ENCODE results near the gene CEP152.

The CEP152 gene

GRCh38 chr15:48778331-48778730, 32.5 kb downstream of the CEP152 start:
- H3K9me3 ChIP-seq (replicated peaks; ENCODE audit: insufficient read depth, low read length), result no peaks in the 10 kb centered on the region
- H3K4me3 ChIP-seq (ENCODE audit: low read length), result no peak overlapping the region
- no peak overlapping the region for H3K4me2 ChIP-seq (ENCODE audit: low read depth, low read length)
- no peak overlapping the region for H3K9ac ChIP-seq (ENCODE audit: low read length)
- no peaks in the 10 kb centered on the region for H3K4me1 ChIP-seq (ENCODE audit: low read length)
- no peaks in the 10 kb centered on the region for H3K27me3 ChIP-seq (replicated peaks; ENCODE audit: insufficient read depth, low read length)
- TF ChIP-seq EZH2phosphoT487 (IDR thresholded peaks at IDR 0.05; ENCODE audit: low read length) (no peak), EZH2 (optimal IDR thresholded peaks at IDR 0.05; ENCODE audit: low read depth, low read length) (no peak), CTCF (IDR thresholded peaks at IDR 0.05; ENCODE audit: low read length) (no peak)
- H3F3A ChIP-seq (ENCODE audit: insufficient read depth, low read length), result no peaks in the 10 kb centered on the region
- no peaks in the 10 kb centered on the region for H3K9me2 ChIP-seq (replicated peaks; ENCODE audit: insufficient read depth, low read length)
- peaks cover 8% of the 10 kb centered on the region; the same call in 1 of the 2 replicates for H3K36me3 ChIP-seq (replicated peaks; ENCODE audit: insufficient read depth, low read length)
- no peak overlapping the region for H2AFZ ChIP-seq (ENCODE audit: low read length)
- H3K79me2 ChIP-seq (ENCODE audit: low read length), result no peaks in the 10 kb centered on the region
- no peak for DNase-seq
- H3K27ac ChIP-seq (ENCODE audit: low read length), result no peak overlapping the region
- no peaks in the 10 kb centered on the region for H4K20me1 ChIP-seq (ENCODE audit: insufficient read depth, low read length)

- no peak overlapping the region for H3K27ac ChIP-seq (ENCODE audit: low read length)
- H3K4me3 ChIP-seq (ENCODE audit: low read length), result no peak overlapping the region
- H3K4me2 ChIP-seq (ENCODE audit: low read depth, low read length), result no peak overlapping the region
- DNase-seq, result no peak
- H3K4me1 ChIP-seq (ENCODE audit: low read length), result no peaks in the 10 kb centered on the region
- H2AFZ ChIP-seq (ENCODE audit: low read length), result no peak overlapping the region
- no peaks in the 10 kb centered on the region for H4K20me1 ChIP-seq (ENCODE audit: insufficient read depth, low read length)
- TF ChIP-seq EZH2phosphoT487 (IDR thresholded peaks at IDR 0.05; ENCODE audit: low read length) (no peak), CTCF (IDR thresholded peaks at IDR 0.05; ENCODE audit: low read length) (no peak), EZH2 (optimal IDR thresholded peaks at IDR 0.05; ENCODE audit: low read depth, low read length) (no peak)
- H3F3A ChIP-seq (ENCODE audit: insufficient read depth, low read length), result no peaks in the 10 kb centered on the region
- H3K79me2 ChIP-seq (ENCODE audit: low read length), result no peaks in the 10 kb centered on the region
- H3K9ac ChIP-seq (ENCODE audit: low read length), result no peak overlapping the region
- H3K9me3 ChIP-seq (replicated peaks; ENCODE audit: insufficient read depth, low read length), result no peaks in the 10 kb centered on the region
- H3K9me2 ChIP-seq (replicated peaks; ENCODE audit: insufficient read depth, low read length), result no peaks in the 10 kb centered on the region
- no peaks in the 10 kb centered on the region for H3K27me3 ChIP-seq (replicated peaks; ENCODE audit: insufficient read depth, low read length)
- H3K36me3 ChIP-seq (replicated peaks; ENCODE audit: insufficient read depth, low read length), result peaks cover 8% of the 10 kb centered on the region; the same call in 1 of the 2 replicates
Measured at GRCh38 chr15:48777645-48778330, 33.1 kb downstream of the CEP152 start.

GRCh38 chr15:48775546-48775945, 35.3 kb downstream of the CEP152 start:
- TF ChIP-seq CTCF (IDR thresholded peaks at IDR 0.05; ENCODE audit: low read length) (no peak), EZH2 (optimal IDR thresholded peaks at IDR 0.05; ENCODE audit: low read depth, low read length) (no peak), EZH2phosphoT487 (IDR thresholded peaks at IDR 0.05; ENCODE audit: low read length) (no peak)
- H3K4me2 ChIP-seq (ENCODE audit: low read depth, low read length), result no peak overlapping the region
- no peaks in the 10 kb centered on the region for H3K27me3 ChIP-seq (replicated peaks; ENCODE audit: insufficient read depth, low read length)
- no peaks in the 10 kb centered on the region for H4K20me1 ChIP-seq (ENCODE audit: insufficient read depth, low read length)
- no peaks in the 10 kb centered on the region for H3K79me2 ChIP-seq (ENCODE audit: low read length)
- H3K9ac ChIP-seq (ENCODE audit: low read length), result no peak overlapping the region
- H2AFZ ChIP-seq (ENCODE audit: low read length), result no peak overlapping the region
- no peak for DNase-seq
- no peaks in the 10 kb centered on the region for H3K9me3 ChIP-seq (replicated peaks; ENCODE audit: insufficient read depth, low read length)
- no peaks in the 10 kb centered on the region for H3K4me1 ChIP-seq (ENCODE audit: low read length)
- no peaks in the 10 kb centered on the region for H3F3A ChIP-seq (ENCODE audit: insufficient read depth, low read length)
- H3K27ac ChIP-seq (ENCODE audit: low read length), result no peak overlapping the region
- no peaks in the 10 kb centered on the region for H3K36me3 ChIP-seq (replicated peaks; ENCODE audit: insufficient read depth, low read length)
- no peaks in the 10 kb centered on the region for H3K9me2 ChIP-seq (replicated peaks; ENCODE audit: insufficient read depth, low read length)
- no peak overlapping the region for H3K4me3 ChIP-seq (ENCODE audit: low read length)

Data from MM.1S (cell line).